A673 (cell line): ENCODE results near the gene PLB1.

Experiments
- CTCF ChIP-seq: fragments of 300-800, 200-600 bp; sonication (generic); conservative IDR thresholded peaks from 2 replicates; pipeline ENCODE4 v1.5.1; 2017; ENCODE audit warnings: low read depth, mild to moderate bottlenecking, antibody characterized with exemption, low read length, moderate library complexity, mixed read lengths
- EZH2 ChIP-seq: fragments of 200-600 bp; sonication (generic); IDR thresholded peaks from 2 replicates; pipeline ENCODE4 v1.6.1; 2017; ENCODE audit warnings: borderline replicate concordance, low read depth, mild to moderate bottlenecking, mixed read lengths, antibody characterized with exemption, low read length; ENCODE audit not compliant: poor library complexity, severe bottlenecking

GRCh38 chr2:28621172-28622100 lies 125.6 kb downstream of the PLB1 start:
- TF ChIP-seq EZH2 (no peak), CTCF (0 out of 2 replicates have a peak, but pooled peaks have one; percentile 21)
